ENCODE measurements around the gene ZNF808.
"Not testable (repeated sequence)": the region's sequence is repeated elsewhere in the genome, so short reads cannot be mapped to it uniquely, and the experiment has no call there.

ZNF808 gene

DNA sequence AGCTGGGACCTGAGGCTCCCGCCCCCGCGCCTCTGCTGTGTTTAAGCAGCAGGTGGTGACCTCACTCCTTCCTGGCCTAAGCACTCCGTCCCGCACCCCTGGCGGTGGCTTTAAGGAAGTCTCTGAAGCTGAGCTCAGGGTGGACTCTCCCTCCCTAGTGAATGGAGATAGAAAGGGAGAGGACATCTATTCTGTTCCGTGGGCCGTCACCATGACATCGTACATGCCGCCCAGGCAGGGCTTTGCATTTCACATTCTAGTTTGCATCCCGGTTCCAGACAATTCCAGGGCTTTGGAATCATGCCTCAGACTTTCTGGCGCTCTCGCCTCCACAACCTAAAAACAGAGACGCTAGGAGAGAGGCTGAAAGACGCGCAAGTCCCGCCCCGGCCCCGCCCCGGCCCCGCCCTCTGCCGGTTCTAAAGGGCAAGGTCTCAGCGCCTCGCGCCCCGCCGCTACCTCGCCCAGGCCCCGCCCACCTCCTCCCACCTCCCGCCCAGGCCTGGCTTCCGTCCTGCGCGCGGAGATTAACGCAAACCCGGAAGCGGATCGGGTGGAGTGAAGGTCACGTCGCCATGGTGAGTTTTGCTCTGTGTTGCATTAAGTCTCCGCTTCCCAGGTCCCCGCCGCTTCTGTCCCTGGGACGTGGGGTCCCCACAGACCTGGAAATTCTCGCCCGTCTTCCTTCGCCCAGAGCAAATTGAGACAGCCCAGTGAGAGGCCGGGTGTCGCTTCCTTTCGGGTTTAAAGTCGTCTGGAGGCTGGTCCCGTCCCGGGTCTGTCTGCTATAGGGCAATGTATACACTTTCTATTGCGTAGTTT is at the start of gene ZNF808:
Gene ZNF808 (plus strand): TSS at position 535 of the 822 bp plus-strand sequence. CDS start 15,617 bp downstream, outside the sequence.
- no peak for DNase-seq

GRCh38 chr19:52484111-52484743 is 43.2 kb upstream of the ZNF808 start:
- DNase-seq = not testable (repeated sequence)

DNA sequence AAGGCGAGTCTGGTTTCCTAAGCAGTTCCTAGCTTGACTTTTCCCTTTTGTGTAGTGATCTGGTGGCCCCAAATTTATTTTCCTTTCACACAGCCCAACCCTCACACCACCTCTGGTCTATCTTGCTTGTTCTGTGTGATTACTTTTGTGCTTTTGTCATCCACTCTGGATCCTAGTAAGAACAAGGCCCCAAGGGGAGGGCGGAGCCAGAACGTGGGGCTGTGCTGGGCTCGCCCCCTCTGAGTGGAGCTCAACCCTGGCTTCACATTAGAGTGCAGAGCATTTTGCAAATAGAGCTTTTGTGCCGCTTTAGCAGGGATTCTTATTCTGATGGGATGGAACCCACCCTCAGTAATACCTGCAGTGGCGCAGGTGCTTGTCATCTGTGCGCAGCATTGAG is 42.4 kb upstream of the ZNF808 start:
- not testable (repeated sequence) for DNase-seq

- DNase-seq = not testable (repeated sequence)
These were observed 41.8 kb upstream of the ZNF808 start for GRCh38 chr19:52485561-52486240.

DNA sequence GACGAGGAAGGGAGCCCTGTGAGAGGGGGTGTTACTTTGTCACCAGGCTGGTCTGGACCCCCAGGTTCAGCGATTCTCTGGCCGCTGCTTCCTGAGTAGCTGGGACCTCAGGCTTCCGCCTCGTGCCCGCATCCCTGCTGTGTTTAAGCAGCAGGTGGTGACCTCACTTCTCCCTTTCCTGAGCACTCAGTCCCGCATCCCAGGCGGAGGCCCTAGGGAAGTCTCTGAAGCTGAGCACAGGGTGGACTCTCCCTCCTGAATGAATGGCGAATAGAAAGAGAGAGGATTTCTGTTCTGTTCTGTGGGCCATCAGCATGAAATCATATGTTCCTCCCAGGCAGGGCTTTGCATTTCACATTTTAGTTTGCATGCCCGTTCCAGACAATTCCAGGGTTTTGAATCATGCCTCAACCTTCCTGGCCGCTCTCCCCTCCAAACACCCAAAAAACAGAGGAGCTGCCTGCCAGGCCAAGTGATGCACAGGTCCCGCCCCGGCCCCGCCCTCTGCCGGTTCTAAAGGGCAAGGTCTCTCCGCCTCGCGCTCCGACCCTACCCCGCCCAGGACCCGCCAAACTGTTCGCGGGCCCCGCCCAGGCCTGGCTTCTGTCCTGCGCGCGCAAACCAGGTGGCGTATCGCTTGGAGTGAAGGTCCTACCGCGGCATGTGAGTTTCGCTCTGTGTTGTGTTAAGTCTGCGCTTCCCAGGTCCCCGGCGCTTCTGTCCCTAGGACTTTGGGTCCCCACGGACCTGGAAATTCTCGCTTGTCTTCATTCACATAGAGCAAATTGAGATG is 35.1 kb upstream of the ZNF808 start:
- DNase-seq = no peak

- no peak for DNase-seq
These were observed 34.4 kb upstream of the ZNF808 start for GRCh38 chr19:52492994-52493470.

- no peak for DNase-seq
These were observed 33.0 kb upstream of the ZNF808 start for GRCh38 chr19:52494518-52494917.

DNA sequence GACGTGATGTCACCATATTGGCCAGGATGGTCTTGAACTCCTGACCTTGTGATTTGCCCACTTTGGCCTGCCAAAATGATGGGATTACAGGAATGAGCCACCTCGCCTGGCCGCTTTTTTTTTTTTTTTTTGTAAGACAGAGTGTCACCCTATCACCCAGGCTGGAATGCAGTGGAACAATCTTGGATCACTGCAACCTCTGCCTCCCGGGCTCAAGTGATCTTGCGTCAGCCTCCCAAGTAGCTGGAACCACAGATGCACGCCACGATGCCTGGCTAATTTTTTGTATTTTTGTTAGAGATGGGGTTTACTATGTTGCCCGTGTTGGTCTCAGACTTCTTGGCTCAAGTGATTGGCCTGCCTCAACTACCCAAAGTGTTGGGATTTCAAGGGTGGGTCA is 28.9 kb upstream of the ZNF808 start:
- no peak for DNase-seq

GRCh38 chr19:52500474-52500873 is 27.0 kb upstream of the ZNF808 start:
- not testable (repeated sequence) for DNase-seq

DNA sequence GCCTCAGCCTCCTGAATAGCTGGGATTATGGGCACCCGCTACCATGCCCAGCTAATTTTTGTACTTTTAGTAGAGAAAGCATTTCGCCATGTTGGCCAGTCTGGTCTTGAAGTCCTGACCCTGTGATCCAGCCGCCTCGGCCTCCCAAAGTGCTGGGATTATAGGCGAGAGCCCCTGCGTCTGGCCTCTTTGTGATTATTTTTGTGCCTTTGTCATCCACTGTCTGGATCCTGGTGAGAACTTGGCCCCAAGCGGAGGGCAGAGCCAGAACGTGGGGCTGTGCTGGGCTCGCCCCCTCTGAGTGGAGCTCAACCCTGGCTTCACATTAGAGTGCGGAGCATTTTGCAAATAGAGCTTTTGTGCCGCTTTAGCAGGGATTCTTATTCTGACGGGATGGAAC is 26.5 kb upstream of the ZNF808 start:
- DNase-seq = not testable (repeated sequence)

- no peak for DNase-seq
These were observed 20.2 kb upstream of the ZNF808 start for GRCh38 chr19:52507266-52507665.

- no peak for DNase-seq
These were observed 11.3 kb upstream of the ZNF808 start for GRCh38 chr19:52516191-52516590.

DNA sequence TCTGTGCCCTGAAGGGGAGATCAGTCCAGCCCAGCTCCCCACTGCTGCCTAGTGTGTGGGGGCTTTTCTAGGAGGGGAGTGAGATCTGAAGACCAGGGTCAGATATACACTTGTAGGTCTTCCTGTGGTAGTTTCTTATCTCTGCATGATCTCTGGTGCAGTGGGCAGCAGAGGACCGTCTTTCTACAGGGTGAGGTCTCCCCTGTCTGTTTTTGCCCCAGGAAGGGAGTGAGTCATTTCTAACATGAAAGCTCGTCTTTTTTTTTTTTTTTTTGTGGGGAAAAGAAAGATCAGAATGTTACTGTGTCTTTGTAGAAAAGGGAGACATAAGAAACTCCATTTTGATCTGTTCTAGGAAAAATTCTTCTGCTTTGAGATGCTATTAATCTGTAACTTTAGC is 8.8 kb upstream of the ZNF808 start:
- DNase-seq = no peak

GRCh38 chr19:52519175-52519574 is 8.3 kb upstream of the ZNF808 start:
- not testable (repeated sequence) for DNase-seq

GRCh38 chr19:52520013-52520412 is 7.5 kb upstream of the ZNF808 start:
- DNase-seq = no peak

- DNase-seq = no peak
These were observed 4.9 kb upstream of the ZNF808 start for GRCh38 chr19:52522551-52522950.

DNA sequence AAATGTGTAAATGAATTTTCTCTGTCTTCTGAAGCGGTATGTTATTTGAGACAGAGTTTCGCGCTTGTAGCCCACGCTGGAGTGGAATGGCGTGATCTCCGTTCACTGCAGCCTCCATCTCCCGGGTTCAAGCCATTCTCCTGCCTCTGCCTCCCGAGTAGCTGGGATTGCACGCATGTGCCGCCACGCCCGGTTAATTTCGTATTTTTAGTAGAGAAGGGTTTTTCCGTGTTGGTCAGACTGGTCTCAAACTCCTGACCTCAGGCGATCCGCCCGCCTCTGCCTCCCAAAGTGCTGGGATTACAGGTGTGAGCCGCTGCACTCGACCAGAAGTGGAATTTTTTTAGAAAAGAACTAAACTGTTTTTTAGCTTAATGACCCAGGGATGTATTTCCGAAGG is 3.4 kb upstream of the ZNF808 start:
- DNase-seq = no peak

- DNase-seq = no peak
These were observed 486 bp downstream of the ZNF808 start for GRCh38 chr19:52527956-52528351.

DNA sequence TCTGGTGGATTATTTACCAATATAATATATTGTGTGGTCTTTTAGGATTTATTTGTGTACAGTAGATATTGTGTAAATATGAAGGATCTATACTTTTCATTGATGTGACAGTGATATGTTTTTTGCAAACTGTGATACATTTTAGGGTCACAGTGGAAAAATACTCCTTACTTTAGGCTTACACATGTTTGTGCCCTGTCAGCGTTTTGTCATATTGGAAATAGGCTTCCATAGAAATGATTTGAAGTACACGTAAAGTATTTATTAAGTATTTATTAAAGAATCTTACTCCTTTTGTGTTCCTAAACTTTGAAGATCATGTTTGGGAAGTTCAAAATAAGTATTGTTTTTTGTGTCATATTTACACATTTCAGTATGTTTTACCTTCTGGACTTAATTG is 5.0 kb downstream of the ZNF808 start:
- DNase-seq = no peak

DNA sequence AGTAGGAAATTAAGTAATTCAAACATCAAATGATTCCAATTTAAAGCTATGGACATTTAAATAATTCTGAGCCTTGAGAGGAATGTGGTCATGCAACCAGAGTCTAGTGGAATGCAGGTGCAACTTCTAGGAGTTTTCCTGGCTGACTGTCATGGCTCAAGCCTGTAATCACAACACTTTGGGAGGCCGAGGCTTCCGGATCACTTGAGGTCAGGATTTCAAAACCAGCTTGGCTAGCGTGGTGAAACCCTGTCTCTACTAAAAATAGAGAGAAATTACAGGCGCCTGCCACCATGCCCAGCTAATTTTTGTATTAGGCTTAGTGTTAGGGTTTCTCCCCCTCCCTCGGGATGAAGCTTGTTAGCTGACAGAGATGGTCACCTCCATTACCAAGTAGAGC is 6.4 kb downstream of the ZNF808 start:
- no peak for DNase-seq

- DNase-seq = not testable (repeated sequence)
These were observed 7.9 kb downstream of the ZNF808 start for GRCh38 chr19:52535385-52535770.

DNA sequence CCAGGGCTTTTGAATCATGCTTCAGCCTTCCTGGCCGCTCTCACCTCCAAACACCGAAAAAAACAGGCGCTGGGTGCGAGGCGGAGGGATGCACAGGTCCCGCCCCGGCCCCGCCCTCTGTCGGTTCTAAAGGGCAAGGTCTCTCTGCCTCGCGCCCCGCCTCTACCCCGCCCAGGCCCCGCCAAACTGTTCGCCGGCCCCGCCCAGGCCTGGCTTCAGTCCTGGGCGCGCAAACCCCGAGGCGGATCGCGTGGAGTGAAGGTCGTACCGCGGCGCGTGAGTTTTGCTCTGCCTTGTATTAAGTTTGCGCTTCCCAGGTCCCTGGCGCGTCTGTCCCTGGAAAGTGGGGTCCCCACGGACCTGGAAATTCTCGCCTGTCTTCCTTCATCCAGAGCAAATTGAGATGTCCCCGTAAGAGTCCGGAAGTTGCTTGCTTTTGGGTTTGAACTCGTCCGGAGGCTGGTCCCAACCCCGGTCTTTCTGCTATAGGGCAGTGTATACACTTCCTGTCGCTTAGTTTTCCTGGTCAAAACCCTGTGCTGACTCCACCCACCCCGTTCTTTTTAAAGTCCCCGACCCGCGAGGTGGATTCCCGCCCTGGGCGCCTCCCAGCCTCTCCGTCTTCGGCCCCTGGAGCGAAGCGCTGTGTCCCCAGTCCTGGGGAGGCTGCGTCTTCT is 8.4 kb downstream of the ZNF808 start:
- DNase-seq = no peak

All from NCI-H1694 treated with DMSO at 0.1 percent for 48 hours (cell line).